T1000 (cell line): ENCODE data around the gene DEXI.

Experiments
- DNase-seq: peaks from one replicate; lab custom pipeline; 2025; ENCODE audit warnings: mixed read lengths; lab: John Stamatoyannopoulos, UW

DEXI gene

GRCh38 chr16:10892782-10893318, 49.4 kb downstream of the DEXI start:
- no peak for DNase-seq

DNA sequence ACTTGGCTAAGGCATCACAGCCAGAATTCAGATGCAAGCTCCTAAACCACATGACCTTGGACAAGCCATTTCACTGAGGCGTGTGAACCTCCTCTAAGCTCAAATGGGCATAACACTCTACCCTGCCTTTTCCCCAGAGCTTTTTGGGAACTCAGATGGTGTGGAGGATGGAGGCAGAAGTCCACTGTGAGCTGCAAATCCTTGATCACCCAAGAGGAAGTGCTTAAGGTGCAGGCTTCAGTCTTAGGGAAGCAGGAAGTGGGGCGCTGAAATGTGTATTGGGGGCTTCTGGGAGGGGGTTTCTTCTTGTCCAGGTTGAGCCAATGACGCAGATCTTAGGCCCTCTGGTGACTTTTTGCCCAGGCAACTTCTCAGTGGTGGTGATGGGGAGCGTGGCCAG, 52.4 kb downstream of the DEXI start:
- no peak for DNase-seq

GRCh38 chr16:10888320-10888937, 53.8 kb downstream of the DEXI start:
- DNase-seq, result no peak

DNA sequence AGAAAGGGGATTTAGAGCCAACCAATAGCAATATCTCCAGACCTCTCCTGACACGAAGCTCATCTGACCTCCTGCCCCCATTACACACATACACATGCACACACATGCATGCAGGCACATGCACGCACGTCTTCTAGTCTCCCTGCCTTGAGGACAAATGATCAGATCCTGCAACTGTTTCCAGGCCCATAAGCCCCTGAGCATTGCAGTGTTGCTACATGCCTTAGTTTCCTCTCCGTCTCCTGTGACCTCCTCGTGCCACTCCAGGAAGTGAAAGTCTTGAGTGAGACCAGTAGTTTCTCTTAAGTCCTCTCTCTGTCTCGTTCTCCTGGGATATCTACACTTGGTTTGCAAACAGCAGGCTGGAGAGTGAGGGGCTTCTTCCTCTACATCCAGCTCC, 57.0 kb downstream of the DEXI start:
- no peak for DNase-seq

DNA sequence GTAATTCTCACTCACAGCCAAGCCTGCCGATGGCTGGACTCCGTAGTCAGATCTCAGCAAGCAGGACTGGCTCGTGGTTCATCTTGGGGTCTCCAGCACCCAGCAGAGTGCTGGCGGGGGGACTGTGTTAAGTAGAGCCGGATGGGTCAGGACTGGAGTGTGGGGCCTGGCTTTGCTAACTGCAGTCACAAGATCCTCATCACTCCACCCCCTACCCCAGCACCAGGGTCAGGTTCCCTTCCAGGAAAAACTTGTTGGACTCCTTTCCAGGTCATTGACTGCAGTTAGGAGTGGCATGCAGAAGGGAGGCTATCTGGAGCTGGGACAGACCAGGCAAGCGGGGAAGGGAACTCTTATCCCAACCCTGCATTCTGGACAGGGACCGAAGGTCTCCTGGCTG, 59.3 kb downstream of the DEXI start:
- no peak for DNase-seq

GRCh38 chr16:10881479-10882030, 60.7 kb downstream of the DEXI start:
- no peak for DNase-seq

DNA sequence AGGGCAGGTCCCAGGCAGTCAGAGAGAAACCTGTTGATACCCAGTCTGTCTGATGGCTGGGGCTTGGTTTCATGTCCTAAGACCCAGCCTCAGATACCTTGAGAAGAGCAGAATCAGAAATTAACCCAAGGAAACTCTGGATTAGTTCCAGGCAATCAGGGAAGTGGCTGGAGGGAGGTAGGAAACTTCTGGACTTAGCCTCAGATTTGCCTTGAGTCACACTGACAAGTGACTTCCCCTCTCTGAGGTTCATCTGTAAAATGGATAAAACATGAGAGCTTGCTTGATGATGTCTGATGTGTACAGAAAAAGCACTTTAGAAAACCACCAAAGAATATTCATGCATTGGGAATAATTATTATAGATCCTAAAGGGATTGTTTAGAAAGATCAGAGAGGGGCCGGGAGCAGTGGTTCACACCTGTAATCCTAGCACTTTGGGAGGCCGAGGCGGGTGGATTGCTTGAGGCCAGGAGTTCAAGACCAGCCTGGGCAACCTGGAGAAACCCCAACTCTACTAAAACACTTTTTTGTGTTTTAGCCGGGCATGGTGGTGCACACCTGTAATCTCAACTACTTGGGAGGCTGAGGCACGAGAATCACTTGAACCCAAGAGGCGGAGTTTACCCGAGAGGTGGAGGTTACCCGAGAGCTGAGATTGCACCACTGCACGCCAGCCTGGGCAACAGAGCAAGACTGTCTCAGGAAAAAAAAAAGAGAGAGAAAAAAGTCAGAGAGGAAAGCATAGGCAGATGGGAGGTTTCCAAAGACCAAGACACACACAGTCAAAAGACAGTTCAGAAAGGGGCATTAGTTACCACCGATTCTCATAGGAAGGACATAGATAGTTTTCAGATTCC, 61.4 kb downstream of the DEXI start:
- DNase-seq, result no peak

GRCh38 chr16:10879681-10880589, 62.3 kb downstream of the DEXI start:
- DNase-seq, result no peak
